LHCN-M2 (cell line): ENCODE results near the gene MID2. TPM values are rescaled to one million over a fixed set of nuclear protein-coding genes. Genes with fewer than 3 reads are reported as not detected.
"Not testable (repeated sequence)": the region's sequence is repeated elsewhere in the genome, so short reads cannot be mapped to it uniquely, and the experiment has no call there.

Experiments
- DNase-seq: peaks from one replicate; pipeline ENCODE4 v3.0.0-alpha.2; 2012; ENCODE audit warnings: low read depth
- total RNA-seq: library from RNA; depleted of rRNA; stranded (reverse); fragments of >200 nt; gene quantifications from 2 replicates; pipeline ENCODE4 v1.2.3, GENCODE V29; 2014; rRNA removed

The MID2 gene
- total RNA-seq, 1 experiment from 2014 or later: 8.8 TPM

- DNase-seq: no peak
These were observed 114.4 kb downstream of the MID2 start for GRCh38 chrX:107940095-107940494.

DNA sequence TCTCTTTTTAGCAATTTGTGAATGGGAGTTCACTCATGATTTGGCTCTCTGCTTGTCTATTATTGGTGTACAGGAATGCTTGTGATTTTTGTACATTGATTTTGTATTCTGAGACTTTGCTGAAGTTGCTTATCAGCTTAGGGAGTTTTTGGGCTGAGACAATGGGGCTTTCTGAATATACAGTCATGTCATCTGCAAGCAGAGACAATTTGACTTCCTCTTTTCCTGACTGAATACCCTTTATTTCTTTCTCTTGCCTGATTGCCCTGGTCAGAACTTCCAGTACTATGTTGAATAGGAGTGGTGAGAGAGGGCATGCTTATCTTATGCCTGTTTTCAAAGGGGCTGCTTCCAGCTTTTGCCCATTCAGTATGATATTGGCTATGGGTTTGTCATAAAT, 129.7 kb downstream of the MID2 start:
- DNase-seq: not testable (repeated sequence)

- DNase-seq: no peak
These were observed 143.0 kb downstream of the MID2 start for GRCh38 chrX:107968623-107969022.

- peak; percentile 9 for DNase-seq
These were observed 144.4 kb downstream of the MID2 start for GRCh38 chrX:107970073-107970472.

DNA sequence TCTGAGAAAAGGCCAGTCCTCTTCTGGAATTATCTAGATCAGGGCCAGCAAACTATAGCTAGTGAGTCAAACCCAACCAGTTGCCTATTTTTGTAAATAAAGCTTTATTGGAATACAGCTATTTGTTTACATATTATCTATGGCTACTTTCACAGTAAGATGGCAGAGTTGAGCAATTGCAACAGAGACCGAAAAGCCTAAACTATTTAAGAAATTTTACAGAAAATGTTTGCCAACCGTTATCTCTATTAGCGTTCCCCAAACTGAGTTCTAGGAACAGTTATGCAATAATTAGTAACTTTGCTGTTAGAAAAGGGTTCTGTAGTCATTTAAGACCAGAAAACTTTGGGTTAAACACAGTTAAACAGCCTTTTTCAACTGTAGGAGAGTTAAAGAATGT, 146.0 kb downstream of the MID2 start:
- no peak for DNase-seq

Other genes starting within 250 kb of the MID2 start
- gene PRPS1, start 197.4 kb upstream of the MID2 start, total RNA-seq: 42.5 and 45.8 TPM in 2 replicates
- 189 and 245 TPM in 2 replicates for gene TSC22D3, start 50.1 kb upstream of the MID2 start, total RNA-seq
- gene NCBP2L, start 48.1 kb upstream of the MID2 start, total RNA-seq: 0.17 TPM in 1 of 2 replicates, not detected in the other
- gene TEX13B, start 156.5 kb downstream of the MID2 start, total RNA-seq: not detected in 2 replicates
- gene VSIG1, start 219.2 kb downstream of the MID2 start, total RNA-seq: not detected in 2 replicates